ENCODE data around the gene KIF5A.
"Not testable (repeated sequence)": the region's sequence is repeated elsewhere in the genome, so short reads cannot be mapped to it uniquely, and the experiment has no call there.

KIF5A gene

GRCh38 chr12:57614178-57614947 lies 64.5 kb downstream of the KIF5A start:
- TF ChIP-seq ZFX (IDR thresholded peaks at IDR 0.05) (no peak), CTCF (conservative IDR thresholded peaks at IDR 0.05) (no peak)
- H3K27ac ChIP-seq = no peak overlapping the region

GRCh38 chr12:57614948-57615500 lies 65.2 kb downstream of the KIF5A start:
- no peak overlapping the region for H3K27ac ChIP-seq
- no peak for TF ChIP-seq ZFX (IDR thresholded peaks at IDR 0.05)
- TF ChIP-seq CTCF (conservative IDR thresholded peaks at IDR 0.05) = no peak

- no peak overlapping the region for H3K27ac ChIP-seq
- TF ChIP-seq ZFX (IDR thresholded peaks at IDR 0.05) (no peak), CTCF (conservative IDR thresholded peaks at IDR 0.05) (no peak)
Measured at GRCh38 chr12:57615637-57616036, 65.8 kb downstream of the KIF5A start.

GRCh38 chr12:57616383-57617101 lies 66.7 kb downstream of the KIF5A start:
- no peak for TF ChIP-seq CTCF (conservative IDR thresholded peaks at IDR 0.05)
- TF ChIP-seq ZFX (IDR thresholded peaks at IDR 0.05) = no peak
- no peak overlapping the region for H3K27ac ChIP-seq

GRCh38 chr12:57617942-57618341 lies 68.1 kb downstream of the KIF5A start:
- no peak for TF ChIP-seq ZFX (IDR thresholded peaks at IDR 0.05)
- no peak for TF ChIP-seq CTCF (conservative IDR thresholded peaks at IDR 0.05)
- H3K27ac ChIP-seq = no peak overlapping the region

GRCh38 chr12:57618431-57618830 lies 68.6 kb downstream of the KIF5A start:
- H3K27ac ChIP-seq = not testable (repeated sequence)

- H3K27ac ChIP-seq = no peak overlapping the region
- no peak for TF ChIP-seq CTCF (conservative IDR thresholded peaks at IDR 0.05)
- TF ChIP-seq ZFX (IDR thresholded peaks at IDR 0.05) = no peak
Measured at GRCh38 chr12:57618966-57619433, 69.2 kb downstream of the KIF5A start.

Data from C4-2B (cell line).